Stimulated activated CD4-positive, alpha-beta T cell treated with anti-CD3 and anti-CD28 coated beads, Interleukin-4, amount 100 ng/mL, for 48 hours (primary cell): ENCODE results near the gene NCOA1.
"Not testable (repeated sequence)": the region's sequence is repeated elsewhere in the genome, so short reads cannot be mapped to it uniquely, and the experiment has no call there.

Experiments
- DNase-seq, 2 donors: peaks; one replicate each; pipeline ENCODE4 v3.0.0-alpha.2; 2020; ENCODE audit warnings: low read depth in 2 of 2

NCOA1 gene

DNA sequence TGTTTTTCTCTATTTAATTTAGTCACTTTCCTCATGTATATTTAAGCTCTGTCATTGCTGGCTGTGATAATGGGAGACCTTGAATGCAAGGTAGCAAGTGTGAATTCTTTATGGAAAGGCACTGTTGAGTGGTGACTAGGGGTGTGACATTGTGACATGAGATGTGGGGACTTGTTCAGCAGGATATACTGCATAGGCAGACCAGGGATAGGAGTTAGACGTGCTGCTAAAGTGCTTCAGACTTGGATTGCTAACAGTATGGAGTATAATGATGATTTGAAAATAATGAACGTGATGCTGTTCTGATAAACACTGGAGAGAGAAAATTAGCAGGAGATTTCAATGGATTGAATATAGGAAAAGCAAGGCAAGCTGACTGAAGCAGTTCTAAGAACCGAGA, 135.1 kb downstream of the NCOA1 start:
- no peak for DNase-seq

DNA sequence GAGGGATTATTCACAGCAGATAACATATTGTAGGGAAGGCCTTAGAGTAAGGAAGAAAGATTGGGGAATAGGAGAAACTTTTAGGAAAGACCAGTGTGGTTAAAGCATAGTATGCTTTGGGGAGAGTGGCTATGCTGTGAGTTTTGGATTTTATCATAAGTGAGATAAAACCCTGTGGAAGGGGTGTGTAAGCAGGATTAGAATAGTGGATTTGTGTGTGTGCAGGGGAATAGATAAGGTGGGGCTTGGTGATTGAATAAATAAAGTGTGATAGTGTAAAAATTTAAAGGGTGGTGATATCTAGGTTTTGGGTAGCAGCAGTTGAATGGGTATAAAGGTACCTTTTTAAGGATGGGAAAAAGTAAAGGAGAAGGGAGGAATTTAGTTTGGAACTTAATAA, 137.7 kb downstream of the NCOA1 start:
- DNase-seq, result no peak

DNA sequence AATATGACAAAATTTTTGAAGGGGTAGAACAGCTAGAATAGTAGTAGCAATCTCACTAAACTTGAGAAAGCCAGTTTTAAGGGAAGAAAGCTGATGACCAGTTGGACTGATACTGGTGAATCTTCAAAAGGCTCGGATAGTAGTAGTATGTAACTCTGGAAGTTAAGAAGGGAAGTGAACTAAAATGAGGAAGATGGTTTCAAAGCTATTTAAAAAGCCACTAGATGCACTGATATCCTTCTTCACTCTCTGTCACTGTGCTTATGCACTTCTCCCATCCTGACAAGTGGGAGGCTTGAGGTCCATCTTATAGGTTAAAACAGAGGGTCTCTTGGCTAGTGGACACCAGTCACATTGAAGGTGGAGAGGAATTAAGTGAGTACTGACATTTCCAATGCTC, 141.1 kb downstream of the NCOA1 start:
- DNase-seq, result no peak

DNA sequence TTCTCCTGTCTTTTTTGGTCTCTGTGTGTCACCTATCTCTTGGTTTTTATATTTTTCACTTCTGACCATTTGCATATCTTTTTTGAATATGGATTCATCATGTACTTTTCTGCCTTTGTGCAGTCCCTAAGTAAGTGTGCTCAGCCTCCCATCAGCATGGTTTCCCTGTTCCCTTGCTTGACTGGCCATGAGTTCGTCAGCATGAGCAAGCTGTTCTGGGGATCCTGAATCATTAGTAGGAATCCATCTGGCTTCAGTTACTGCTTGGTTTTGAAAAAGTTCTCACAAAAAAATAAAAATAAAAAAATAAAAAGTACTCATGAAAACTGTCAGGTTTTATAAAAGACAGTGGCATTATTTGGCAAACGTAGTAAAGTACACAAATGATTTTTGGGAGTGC, 144.1 kb downstream of the NCOA1 start:
- no peak for DNase-seq

DNA sequence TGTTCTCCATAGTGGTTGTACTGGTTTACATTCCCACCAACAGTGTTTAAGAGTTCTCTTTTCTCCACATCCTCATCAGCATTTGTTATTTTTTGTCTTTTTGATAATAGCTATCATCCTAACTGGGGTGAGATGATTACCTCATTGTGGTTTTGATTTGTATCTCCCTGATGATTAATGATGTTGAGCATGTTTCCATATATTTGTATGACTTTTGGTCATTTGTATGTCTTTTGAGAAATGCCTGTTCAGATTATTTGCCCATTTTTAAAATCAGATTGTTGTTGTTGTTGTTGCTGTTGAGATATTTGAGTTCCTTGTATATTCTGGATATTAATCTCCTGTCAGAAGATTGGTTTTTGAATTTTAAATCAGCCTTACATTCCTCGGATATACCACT, 147.5 kb downstream of the NCOA1 start:
- DNase-seq, result no peak

DNA sequence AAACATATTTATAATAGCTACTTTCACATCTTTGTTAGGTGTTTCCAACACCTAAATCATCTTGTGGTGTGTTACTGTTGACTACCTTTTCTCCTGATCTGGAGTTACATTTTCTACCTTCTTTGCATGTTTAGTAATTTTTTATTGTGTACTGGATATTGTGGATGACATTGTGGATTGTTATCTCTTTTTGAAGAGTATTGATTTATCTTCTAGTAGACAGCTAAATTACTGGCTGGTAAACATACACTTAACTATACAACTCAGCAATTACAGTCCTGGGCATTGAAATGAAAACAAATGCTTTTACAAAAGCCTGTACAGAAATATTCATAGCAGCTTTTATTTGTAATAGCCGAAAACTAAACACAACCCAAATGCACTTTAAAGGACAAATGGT, 151.3 kb downstream of the NCOA1 start:
- DNase-seq, result no peak

DNA sequence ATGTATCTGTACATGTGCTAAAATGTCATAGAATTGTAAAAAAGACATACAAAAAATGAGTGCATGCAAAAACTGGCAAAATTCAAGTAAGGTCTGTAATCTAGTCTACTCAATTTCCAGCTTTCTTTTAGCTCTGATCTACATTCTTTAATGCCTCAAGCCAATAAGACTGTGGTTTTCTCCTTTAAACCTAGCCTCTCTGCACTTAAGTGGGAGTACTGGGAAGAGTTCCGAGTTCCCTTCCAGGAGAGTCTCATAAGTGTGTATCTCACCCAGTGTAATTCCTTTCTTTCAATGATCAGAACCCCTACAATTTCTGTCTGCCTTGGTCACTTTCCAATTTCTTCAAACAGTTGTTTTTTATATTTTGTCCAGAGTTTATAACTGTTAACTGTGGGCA, 152.0 kb downstream of the NCOA1 start:
- no peak for DNase-seq

DNA sequence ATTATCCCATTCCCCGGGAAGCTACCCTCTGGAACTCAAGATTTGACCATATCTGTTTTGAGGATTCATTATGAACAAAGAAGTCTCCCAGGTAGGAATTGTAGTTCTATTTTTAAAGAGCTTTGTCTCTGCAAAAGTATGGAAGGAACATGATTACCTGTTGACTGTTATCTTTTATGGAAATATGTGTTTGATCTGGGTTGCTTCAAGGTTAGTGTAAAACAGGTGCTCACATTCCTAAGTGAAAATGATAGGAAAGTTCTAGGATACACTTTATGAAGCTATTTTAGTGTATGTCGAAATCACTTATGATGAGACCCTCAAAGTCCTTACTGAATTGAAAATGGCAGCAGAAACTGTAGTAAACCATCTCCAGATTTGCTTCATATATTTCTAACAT, 153.0 kb downstream of the NCOA1 start:
- no peak for DNase-seq

DNA sequence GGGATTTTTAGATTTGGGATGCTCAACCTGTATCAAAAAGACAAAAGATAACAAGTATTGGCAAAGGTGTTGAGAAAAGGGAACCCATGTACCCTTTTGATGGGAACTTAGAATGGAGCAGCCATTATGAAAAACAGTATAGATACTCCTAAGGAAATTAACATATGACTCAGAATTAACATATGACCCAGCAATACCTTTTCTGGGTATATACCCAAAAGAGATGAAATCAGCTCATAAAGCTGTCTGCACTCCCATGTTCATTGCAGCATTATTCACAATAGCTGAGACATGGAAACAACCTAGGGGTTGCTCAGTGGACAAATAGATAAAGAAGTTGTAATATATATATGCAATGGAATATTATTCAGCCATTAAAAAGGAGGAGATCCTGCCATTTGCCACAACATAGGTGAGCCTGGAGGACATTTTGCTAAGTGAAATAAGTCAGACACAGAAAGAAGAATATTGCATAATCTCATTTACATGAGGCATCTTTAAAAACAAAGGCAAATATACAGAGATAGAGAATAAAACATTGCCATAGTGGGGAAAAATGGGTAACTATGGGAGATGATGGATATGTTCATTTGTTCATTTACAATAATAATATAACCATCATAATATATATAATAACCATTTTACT, 160.1 kb downstream of the NCOA1 start:
- no peak for DNase-seq

DNA sequence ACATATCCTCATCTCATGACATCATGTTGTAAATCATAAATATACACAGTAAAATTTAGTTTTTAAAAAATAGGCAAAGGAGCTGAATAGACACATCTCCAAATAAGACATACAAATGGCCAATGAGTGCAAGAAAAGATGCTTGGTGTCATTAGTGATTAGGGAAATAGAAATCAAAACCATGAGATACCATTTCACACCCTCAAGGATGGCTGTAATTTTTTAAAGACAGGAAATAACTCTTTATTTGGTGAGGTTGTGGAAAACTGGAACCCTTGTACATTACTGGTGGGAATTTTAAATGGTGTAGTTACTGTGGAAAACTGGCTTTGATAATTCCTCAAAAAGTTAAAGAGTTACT, 160.6 kb downstream of the NCOA1 start:
- no peak for DNase-seq

DNA sequence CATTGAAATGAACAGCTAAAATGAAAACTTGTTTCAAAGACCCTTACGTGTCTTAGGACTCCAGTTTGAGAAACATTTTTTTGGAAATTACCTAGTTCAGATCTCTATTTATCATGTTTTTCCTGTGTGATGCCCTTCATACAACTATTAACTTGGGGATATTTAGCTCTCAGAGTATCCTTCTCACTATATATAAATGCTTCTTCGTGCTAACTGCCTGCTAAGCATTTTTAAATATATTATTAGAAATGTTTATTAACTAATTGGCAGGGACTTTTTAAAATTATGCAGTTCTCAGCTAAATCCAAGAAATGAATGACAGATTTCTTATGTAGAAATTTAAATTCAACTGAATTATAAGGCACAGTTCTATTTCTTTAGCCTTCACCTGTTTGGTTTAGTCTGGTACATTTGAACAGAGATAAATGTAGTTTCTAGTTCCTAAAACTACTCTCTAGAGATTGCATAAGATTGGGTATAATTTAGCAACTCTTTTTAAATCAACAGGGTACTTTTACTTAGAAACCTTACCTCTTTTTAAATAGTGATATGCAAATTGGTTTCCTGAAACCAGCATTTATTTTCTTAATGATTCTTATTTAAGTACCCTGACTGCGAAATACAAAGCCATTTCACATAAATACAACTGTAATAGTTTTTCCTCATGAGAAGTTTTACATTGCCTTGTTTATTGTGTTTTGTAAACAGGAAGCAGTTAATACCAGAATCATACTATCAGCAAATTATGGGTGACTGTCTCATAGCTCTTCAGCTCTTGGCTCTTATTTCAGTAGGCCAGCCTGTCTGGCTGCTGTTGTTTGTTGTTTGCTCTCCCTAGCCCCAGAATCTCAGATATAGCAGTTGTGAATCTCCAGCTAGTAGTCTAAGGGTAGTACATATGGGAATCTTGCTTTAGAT, 161.5 kb downstream of the NCOA1 start:
- no peak for DNase-seq

DNA sequence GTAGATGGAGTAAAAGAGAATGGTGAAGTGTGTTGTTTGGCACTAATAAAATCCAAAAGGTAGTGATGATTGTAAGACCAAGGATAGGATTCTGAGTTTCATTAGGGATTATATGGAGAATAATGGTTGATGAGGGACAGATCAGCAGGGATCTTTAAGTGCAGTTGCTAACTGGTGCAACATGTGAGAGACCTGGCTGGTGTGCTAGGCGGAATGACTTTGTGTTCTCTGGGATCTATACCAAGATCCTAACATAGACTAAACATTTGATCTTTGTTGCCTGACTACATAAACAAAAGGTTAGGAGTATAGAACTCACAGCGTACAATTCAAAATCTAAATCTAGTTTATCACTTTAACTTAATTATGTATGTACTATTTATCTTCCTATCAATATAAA, 166.8 kb downstream of the NCOA1 start:
- no peak for DNase-seq

DNA sequence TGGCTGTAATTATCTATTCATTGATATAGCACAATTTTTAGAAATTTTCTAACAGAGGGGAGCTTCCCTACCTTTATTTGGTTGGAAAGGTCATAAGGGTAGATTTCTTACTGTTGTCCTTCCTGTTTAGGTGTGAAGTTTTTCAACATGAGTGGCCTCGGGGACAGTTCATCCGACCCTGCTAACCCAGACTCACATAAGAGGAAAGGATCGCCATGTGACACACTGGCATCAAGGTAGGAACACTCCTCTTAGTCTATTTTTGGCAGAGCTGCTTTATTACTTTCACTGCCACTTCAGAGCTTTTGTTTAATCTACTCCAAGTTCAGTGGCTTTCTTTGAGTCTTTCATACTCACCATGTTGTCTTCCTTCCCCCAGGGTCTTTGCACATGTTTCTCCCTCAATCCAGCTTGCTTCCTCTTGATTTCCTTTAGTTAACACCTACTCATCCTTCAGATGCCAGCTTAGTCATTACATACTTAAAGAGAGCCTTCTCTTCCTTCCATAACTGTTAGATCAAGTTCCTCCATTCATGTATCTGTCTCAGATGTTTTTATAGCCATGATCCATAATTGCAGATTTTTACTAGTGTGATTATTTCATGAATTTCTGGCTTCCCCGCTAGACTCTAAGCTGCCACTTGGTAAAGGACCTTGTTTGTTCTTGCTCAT, 167.6 kb downstream of the NCOA1 start:
- DNase-seq, result no peak

DNA sequence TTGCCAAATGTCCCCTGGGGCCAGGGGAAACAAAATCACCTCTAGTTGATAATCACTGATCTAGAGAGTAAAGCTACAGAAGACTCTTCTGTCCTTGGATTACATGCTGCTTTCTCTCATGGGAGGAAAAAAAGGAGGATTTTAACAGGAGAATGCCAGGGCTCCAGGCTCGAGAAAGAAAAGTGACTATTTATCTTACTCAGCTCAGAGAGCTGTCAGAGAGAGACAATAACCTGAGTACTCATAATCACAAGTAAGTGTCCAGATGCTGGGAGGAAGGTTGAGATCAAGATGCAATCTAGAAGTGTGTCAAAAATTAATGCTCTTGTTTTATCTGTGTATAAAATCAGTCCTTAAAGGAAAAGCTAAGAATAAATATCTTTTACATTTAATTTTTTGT, 168.8 kb downstream of the NCOA1 start:
- DNase-seq, result no peak

DNA sequence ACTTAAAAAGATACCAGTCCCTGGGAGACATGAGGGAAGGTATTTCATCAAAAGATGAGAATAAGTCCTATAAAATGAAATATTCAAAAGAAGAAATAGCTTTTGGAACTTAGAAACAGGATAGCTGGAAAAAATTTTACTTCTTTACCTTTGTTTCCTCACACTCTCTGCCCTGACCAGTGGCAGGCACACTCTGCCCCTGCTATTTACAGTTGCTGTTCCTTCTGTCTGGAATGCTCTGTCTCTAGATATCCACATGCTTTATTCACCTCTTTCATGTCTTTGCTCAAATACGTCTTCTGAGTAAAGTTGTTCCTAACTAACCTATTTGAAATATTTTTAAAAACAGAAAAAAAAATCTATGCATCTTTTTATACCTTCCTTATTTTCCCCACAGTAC, 176.5 kb downstream of the NCOA1 start:
- DNase-seq, result no peak

DNA sequence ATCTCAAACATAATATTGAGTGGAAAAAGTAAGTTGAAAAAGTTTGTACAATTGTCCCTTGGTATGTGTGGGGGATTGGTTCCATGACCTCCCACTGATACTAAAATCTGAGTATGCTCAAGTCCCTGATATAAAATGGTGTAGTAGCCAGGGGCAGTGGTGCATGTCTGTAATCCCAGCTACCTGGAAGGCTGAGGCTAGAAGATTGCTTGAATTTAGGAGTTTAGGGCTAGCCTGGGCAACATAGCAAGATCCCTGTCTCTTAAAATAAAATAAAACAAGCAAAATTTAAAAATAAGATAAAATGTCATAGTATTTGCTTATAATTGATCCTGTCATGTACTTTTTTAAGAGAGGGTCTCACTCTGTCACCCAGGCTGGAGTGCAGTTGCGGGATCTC, 180.2 kb downstream of the NCOA1 start:
- DNase-seq, result no peak

DNA sequence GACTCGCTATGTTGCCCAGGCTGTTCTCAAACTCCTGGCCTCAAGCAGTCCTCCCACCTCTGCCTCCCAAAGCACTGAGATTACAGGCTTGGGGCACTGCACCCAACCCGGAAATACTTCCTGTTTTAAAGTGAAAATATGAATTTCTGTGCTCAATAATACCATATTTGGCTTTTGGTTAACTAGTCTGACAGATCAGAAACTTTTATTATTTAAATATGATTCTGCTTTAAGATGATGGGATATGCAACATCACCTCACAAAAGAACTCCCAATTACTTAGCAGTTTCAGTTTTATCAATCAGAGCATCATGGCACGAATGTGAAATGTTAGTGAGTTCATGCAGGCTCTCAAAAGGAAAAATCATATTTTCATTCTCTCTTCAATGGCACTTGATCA, 181.5 kb downstream of the NCOA1 start:
- no peak for DNase-seq

DNA sequence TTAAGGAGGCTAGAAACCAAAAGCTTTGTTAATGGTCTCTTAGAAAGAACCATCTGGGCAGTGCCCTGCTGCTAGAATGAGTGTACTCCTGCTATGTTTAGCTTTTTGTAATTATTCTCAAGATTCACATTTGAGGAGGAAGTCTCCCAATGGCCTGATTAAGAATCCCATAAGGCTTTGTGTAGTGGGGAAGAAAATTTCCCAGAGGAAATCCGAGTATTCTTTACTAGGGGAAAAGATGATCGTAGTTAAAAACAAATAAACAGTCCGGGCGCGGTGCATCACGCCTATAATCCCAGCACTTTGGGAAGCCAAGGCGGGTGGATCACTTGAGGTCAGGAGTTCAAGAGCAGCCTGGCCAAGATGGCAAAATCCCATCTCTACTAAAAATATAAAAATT, 184.3 kb downstream of the NCOA1 start:
- DNase-seq, result no peak

DNA sequence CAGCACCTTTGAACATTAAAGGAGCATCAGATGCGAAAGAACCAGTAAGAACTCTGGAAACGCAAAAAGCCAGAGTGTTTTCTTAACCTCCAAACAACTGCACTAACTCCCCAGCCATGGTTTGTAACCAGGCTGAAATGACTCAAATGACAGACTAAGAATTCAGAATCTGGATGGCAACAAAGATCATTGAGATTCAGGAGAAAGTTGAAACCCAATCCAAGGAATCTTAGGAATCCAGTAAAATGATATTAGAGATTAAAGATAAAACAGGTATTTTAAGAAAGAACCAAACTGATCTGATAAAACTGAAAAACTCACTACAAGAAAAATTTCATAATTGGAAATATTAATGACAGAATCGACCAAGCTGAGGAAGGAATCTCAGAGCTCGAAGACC, 185.4 kb downstream of the NCOA1 start:
- no peak for DNase-seq

DNA sequence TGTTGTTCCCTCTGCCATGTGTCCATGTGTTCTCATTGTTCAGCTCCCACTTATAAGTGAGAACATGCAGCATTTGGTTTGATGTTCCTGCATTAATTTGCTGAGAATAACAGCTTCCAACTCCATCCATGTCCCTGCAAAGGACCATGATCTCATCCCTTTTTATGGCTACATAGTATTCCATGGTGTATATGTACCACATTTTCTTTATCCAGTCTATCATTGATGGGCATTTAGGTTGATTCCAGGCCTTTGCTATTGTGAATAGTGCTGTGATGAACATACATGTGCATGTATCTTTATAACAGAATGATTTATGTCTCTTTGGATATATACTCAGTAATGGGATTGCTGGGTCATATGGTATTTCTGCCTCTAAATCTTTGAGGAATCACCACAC, 187.0 kb downstream of the NCOA1 start:
- DNase-seq, result not testable (repeated sequence)

DNA sequence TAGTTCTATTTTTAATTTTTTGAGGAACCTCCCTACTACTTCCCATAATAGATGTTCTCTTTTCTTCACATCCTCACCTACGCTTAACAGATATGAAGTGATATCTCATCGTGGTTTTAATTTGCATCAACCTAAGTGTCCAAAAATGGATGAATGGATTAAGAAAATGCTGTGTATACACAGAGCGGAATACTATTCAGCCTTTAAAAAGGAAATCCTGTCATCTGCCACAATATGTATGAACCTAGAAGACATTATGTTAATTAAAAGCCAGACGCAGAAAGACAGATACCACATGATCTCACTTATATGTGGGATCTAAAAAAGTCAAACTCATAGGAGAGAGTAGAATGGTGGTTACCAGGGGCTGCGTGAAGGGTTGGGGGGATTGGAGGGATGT, 189.1 kb downstream of the NCOA1 start:
- DNase-seq, result no peak

DNA sequence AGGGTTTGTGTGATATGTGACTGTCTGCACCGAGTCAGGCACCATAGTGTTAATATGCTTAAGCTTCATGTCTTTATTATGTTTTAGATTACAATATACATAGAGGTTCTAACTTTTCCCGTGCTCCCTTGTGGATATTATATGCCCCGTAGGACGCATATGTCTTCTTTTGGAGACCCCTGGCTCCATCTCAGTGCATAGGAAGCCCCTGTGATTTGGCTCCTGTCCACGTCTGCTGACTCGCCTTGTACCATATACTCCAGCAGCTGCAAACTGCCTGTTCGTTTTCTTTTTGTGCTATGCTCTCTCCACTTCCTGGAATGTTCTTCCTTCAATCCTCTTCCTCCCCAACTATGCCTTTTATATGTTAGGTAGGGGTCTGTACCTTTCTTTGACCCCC, 191.2 kb downstream of the NCOA1 start:
- no peak for DNase-seq

DNA sequence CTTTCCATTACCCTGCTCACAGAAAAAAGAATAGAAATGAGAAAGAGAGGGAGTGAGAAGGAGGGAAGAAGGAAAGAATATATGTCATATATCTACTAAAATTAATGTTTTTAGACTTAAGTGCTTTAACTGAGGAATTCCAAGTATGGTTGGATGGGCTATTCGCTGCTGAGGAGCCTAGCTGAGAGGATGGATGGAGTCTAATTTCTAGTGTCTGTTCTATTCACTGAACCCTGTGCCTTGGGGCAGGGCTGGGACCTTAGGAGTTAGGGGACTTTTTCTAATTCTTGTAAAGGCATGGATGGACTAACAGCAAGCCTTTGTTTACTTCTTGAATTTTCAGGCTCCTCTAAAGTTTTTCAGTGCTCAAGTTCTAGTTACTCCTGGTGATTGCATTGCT, 192.4 kb downstream of the NCOA1 start:
- no peak for DNase-seq
